Measurements from ENCODE around the gene JDP2. TPM values are rescaled to one million over a fixed set of nuclear protein-coding genes. Genes with fewer than 3 reads are reported as not detected.

JDP2 gene
- polyA plus RNA-seq, 1 of the 3 experiments (the other 2 are of a cell fraction): 22.3 TPM

- Histone ChIP-seq H4K20me1 (ENCODE audit: insufficient read depth) (peaks cover 57% of the 10 kb centered on the region), H3F3A (replicated peaks; ENCODE audit: insufficient read depth) (no peaks in the 10 kb centered on the region), H2AFZ (ENCODE audit: low read depth) (no peak overlapping the region), H3K36me3 (replicated peaks in 1 of 2; ENCODE audit: control insufficient read depth in 1 of 2, insufficient read depth in 2 of 2, low read length in 1 of 2) (peaks cover 6 to 11% of the 10 kb centered on the region in 2 experiments), H3K9ac (no peak overlapping the region), H3K4me3 (ENCODE audit: low read depth in 2 of 2, low read length in 1 of 2) (peak overlapping the region; percentile 68 to 80; a peak in 3 of 4 replicates), H3K9me2 (no peaks in the 10 kb centered on the region), H3K27ac (ENCODE audit: low read depth in 2 of 2, low read length in 1 of 2) (no peak overlapping the region; a peak in 1 of 4 replicates), H3K79me2 (ENCODE audit: insufficient read depth) (peaks cover 53% of the 10 kb centered on the region), H3K4me1 (ENCODE audit: control insufficient read depth in 1 of 2, insufficient read depth in 2 of 2, low read depth in 1 of 2, low read length in 1 of 2) (peaks cover 7 to 50% of the 10 kb centered on the region in 2 experiments; a peak in 3 of 4 replicates), H3K4me2 (peak overlapping the region; percentile 93), H3K9me3 (no peaks in the 10 kb centered on the region), H3K27me3 (ENCODE audit: insufficient read depth) (no peaks in the 10 kb centered on the region)
- WGBS (ENCODE audit: low lambda C conversion rate): 89% methylated on average over 1 of the region's 1 CpG
- no peak for TF ChIP-seq EP300 (IDR thresholded peaks at IDR 0.05; ENCODE audit: borderline replicate concordance in 1 of 2, low read depth in 1 of 2, low read length in 1 of 2)
- TF ChIP-seq GATA2 (CRISPR knock-in tag; IDR thresholded peaks at IDR 0.05): no peak
- no peak for TF ChIP-seq FOXJ3 (CRISPR knock-in tag; IDR thresholded peaks at IDR 0.05)
- no peak for TF ChIP-seq FOXM1 (IDR thresholded peaks at IDR 0.05; ENCODE audit: low read depth)
- no peak for TF ChIP-seq SIN3A (IDR thresholded peaks at IDR 0.05; ENCODE audit: borderline replicate concordance, low read depth, low read length)
- TF ChIP-seq, protein P1, sequence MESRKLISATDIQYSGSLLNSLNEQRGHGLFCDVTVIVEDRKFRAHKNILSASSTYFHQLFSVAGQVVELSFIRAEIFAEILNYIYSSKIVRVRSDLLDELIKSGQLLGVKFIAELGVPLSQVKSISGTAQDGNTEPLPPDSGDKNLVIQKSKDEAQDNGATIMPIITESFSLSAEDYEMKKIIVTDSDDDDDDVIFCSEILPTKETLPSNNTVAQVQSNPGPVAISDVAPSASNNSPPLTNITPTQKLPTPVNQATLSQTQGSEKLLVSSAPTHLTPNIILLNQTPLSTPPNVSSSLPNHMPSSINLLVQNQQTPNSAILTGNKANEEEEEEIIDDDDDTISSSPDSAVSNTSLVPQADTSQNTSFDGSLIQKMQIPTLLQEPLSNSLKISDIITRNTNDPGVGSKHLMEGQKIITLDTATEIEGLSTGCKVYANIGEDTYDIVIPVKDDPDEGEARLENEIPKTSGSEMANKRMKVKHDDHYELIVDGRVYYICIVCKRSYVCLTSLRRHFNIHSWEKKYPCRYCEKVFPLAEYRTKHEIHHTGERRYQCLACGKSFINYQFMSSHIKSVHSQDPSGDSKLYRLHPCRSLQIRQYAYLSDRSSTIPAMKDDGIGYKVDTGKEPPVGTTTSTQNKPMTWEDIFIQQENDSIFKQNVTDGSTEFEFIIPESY (IDR thresholded peaks at IDR 0.05; ENCODE audit: borderline replicate concordance, low read depth): no peak
- TF ChIP-seq JUND (IDR thresholded peaks at IDR 0.05): no peak
- TF ChIP-seq SMC3 (IDR thresholded peaks at IDR 0.05; ENCODE audit: low read depth, low read length): no peak
- TF ChIP-seq TAF1 (IDR thresholded peaks at IDR 0.05; ENCODE audit: borderline replicate concordance, low read depth, low read length): no peak
- TF ChIP-seq MXI1 (IDR thresholded peaks at IDR 0.05; ENCODE audit: low read depth, low read length): no peak
- no peak for TF ChIP-seq GABPA (IDR thresholded peaks at IDR 0.05; ENCODE audit: low read depth)
- no peak for TF ChIP-seq ELF1 (IDR thresholded peaks at IDR 0.05)
- TF ChIP-seq YY1 (IDR thresholded peaks at IDR 0.05; ENCODE audit: low read depth): no peak
- TF ChIP-seq RFX5 (IDR thresholded peaks at IDR 0.05; ENCODE audit: low read length): no peak
- TF ChIP-seq, protein P2, sequence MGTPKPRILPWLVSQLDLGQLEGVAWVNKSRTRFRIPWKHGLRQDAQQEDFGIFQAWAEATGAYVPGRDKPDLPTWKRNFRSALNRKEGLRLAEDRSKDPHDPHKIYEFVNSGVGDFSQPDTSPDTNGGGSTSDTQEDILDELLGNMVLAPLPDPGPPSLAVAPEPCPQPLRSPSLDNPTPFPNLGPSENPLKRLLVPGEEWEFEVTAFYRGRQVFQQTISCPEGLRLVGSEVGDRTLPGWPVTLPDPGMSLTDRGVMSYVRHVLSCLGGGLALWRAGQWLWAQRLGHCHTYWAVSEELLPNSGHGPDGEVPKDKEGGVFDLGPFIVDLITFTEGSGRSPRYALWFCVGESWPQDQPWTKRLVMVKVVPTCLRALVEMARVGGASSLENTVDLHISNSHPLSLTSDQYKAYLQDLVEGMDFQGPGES (IDR thresholded peaks at IDR 0.05; ENCODE audit: low read depth, low read length): no peak
- TF ChIP-seq FOSL2 (IDR thresholded peaks at IDR 0.05; ENCODE audit: borderline replicate concordance, low read depth): no peak
- TF ChIP-seq, protein P3, sequence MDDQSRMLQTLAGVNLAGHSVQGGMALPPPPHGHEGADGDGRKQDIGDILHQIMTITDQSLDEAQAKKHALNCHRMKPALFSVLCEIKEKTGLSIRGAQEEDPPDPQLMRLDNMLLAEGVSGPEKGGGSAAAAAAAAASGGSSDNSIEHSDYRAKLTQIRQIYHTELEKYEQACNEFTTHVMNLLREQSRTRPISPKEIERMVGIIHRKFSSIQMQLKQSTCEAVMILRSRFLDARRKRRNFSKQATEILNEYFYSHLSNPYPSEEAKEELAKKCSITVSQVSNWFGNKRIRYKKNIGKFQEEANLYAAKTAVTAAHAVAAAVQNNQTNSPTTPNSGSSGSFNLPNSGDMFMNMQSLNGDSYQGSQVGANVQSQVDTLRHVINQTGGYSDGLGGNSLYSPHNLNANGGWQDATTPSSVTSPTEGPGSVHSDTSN (IDR thresholded peaks at IDR 0.05): no peak
- TF ChIP-seq, protein P4, sequence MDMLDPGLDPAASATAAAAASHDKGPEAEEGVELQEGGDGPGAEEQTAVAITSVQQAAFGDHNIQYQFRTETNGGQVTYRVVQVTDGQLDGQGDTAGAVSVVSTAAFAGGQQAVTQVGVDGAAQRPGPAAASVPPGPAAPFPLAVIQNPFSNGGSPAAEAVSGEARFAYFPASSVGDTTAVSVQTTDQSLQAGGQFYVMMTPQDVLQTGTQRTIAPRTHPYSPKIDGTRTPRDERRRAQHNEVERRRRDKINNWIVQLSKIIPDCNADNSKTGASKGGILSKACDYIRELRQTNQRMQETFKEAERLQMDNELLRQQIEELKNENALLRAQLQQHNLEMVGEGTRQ (IDR thresholded peaks at IDR 0.05; ENCODE audit: borderline replicate concordance, low read depth, low read length): no peak
- no peak for TF ChIP-seq TEAD4 (IDR thresholded peaks at IDR 0.05; ENCODE audit: borderline replicate concordance, insufficient read depth)
- CTCF ChIA-PET: interaction anchor here (1.0 to 3.8 kb wide), 6 partner anchors 59 to 132 kb away, joined by 3 to 20 read pairs (median 7); no protein-coding TSS in a partner anchor
- POLR2A ChIA-PET: interaction anchor here (1.7 kb wide), 1 partner anchor 11 kb away, joined by 6 read pairs; no protein-coding TSS in a partner anchor
- no peak for DNase-seq
Measured at GRCh38 chr14:75429562-75429961, 1.7 kb downstream of the JDP2 start.

Data from SK-N-SH (cell line).